ENCODE results near the gene IRGQ. TPM values are rescaled to one million over a fixed set of nuclear protein-coding genes. Genes with fewer than 3 reads are reported as not detected.
A peak's percentile ranks its signal among the peaks of the same experiment; 100 is the strongest.

Gene IRGQ
- 23.9 TPM for polyA plus RNA-seq (2013)

DNA sequence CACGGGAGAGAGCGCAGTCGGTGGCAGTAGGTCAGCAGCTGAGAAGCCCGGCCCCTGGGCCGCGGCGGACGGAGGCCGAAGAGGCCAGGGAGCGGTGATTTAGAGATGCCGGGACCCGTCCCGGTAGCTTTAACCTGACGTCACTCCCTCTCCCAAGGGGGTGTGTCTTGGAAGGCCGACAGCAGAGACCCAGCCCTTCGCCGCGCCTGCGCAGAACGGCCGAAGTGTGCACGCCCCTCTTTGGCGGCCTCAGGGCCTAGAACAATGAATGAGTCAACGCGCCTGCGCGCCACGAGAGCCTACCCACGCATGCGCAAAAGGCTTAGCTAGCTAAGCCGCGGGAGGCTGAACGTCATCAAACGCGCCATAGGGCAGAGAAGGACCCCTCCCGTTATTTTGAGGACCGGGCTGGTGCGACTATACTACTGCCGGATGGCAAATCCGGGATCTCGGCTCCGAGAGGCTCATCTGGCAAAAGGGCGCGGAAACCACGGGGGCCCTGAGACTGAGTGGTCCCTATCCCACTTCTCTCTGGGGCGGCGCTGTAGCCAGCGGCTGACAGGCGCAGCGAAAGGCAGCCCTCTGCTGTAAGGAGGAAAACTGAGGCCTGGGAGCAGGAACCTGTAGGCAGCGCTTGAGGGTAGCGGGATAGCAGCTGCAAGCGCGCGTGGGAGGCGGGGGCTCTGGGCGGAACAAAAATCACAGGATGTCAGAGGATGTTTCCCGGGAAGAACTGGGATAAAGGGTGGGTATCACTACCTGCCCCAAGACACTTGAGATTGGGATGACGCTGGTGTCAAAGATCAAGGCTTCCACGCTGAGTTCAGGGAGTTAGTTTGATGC is at the start of gene IRGQ, which contains the start of gene ZNF576:
TSS of gene IRGQ (minus strand) at position 136 of the 843 bp plus-strand sequence. CDS start 796 bp downstream, outside the sequence.
TSS of gene ZNF576 (plus strand) at position 597 of the 843 bp plus-strand sequence. CDS start 514 bp downstream, outside the sequence.
- CTCF ChIA-PET: interaction anchor here (1.0 to 14.7 kb wide), 10 partner anchors 9 to 72 kb away, joined by 3 to 247 read pairs (median 6); no protein-coding TSS in a partner anchor
- peak within 1 kb of the TSS; percentile 99 to 100 for H3K27ac ChIP-seq (ENCODE audit: insufficient read depth in 1 of 2, low read depth in 1 of 2, low read length in 2 of 2, poor library complexity in 1 of 2, severe bottlenecking in 2 of 2)
- WGBS (ENCODE audit: insufficient coverage): 0% methylated on average over 46 of the region's 60 CpGs
- DNase-seq: peak; percentile 99 to 100 (median 99)
- H3K9me3 ChIP-seq (ENCODE audit: control extremely low read depth in 1 of 5, control insufficient read depth in 4 of 5, insufficient read depth in 2 of 5, low read depth in 1 of 5, low read length in 4 of 5): no peaks in the 10 kb centered on the region
- H3K4me1 ChIP-seq (ENCODE audit: control extremely low read depth in 1 of 4, control insufficient read depth in 4 of 4, insufficient read depth in 4 of 4, low read length in 3 of 4): peaks cover 23 to 43% (median 36%) of the 10 kb centered on the region in 4 experiments
- POLR2A ChIA-PET: interaction anchor here (0.7 to 2.2 kb wide), 5 partner anchors 14 to 61 kb away, joined by 3 to 6 read pairs (median 3); partner anchors contain the start of genes PINLYP and XRCC1
- H3K27me3 ChIP-seq (replicated peaks in 2 of 5; ENCODE audit: control insufficient read depth in 4 of 5, insufficient read depth in 5 of 5, low read length in 4 of 5): no peaks in the 10 kb centered on the region
- H3K36me3 ChIP-seq (ENCODE audit: control insufficient read depth in 4 of 4, insufficient read depth in 4 of 4, low read length in 3 of 4): peaks cover 2 to 50% (median 34%) of the 10 kb centered on the region in 4 experiments
- H3K4me3 ChIP-seq (ENCODE audit: control insufficient read depth in 1 of 7, extremely low read depth in 1 of 7, insufficient read depth in 4 of 7, low read depth in 2 of 7, low read length in 6 of 7): peak within 1 kb of the TSS; percentile 74 to 98 (median 92)

GRCh38 chr19:43644181-43644580 is 48.2 kb upstream of the IRGQ start:
- Histone ChIP-seq H3K36me3 (ENCODE audit: control insufficient read depth in 4 of 4, insufficient read depth in 4 of 4, low read length in 3 of 4) (peaks cover 6 to 16% (median 7%) of the 10 kb centered on the region in 4 experiments), H3K4me1 (ENCODE audit: control extremely low read depth in 1 of 4, control insufficient read depth in 4 of 4, insufficient read depth in 4 of 4, low read length in 3 of 4) (peaks cover 0 to 11% (median 9%) of the 10 kb centered on the region in 4 experiments), H3K9me3 (ENCODE audit: control extremely low read depth in 1 of 5, control insufficient read depth in 4 of 5, insufficient read depth in 2 of 5, low read depth in 1 of 5, low read length in 4 of 5) (peaks cover 0 to 2% (median 0%) of the 10 kb centered on the region in 5 experiments), H3K27me3 (replicated peaks in 2 of 5; ENCODE audit: control insufficient read depth in 4 of 5, insufficient read depth in 5 of 5, low read length in 4 of 5) (peaks cover 0 to 23% (median 11%) of the 10 kb centered on the region in 5 experiments), H3K4me3 (ENCODE audit: control insufficient read depth in 1 of 7, extremely low read depth in 1 of 7, insufficient read depth in 4 of 7, low read depth in 2 of 7, low read length in 6 of 7) (no peak overlapping the region), H3K27ac (ENCODE audit: insufficient read depth in 1 of 2, low read depth in 1 of 2, low read length in 2 of 2, poor library complexity in 1 of 2, severe bottlenecking in 2 of 2) (no peak overlapping the region)
- ChIA-PET POLR2A (no interaction called here), CTCF (interaction anchor here (1.3 kb wide), 1 partner anchor 120 kb away, joined by 3 read pairs; no protein-coding TSS in a partner anchor)
- 86% methylated on average over 9 of the region's 13 CpGs for WGBS (ENCODE audit: insufficient coverage)
- no peak for DNase-seq

GRCh38 chr19:43643326-43643725 is 47.4 kb upstream of the IRGQ start:
- H3K27me3 ChIP-seq (replicated peaks in 2 of 5; ENCODE audit: control insufficient read depth in 4 of 5, insufficient read depth in 5 of 5, low read length in 4 of 5): peaks cover 0 to 31% (median 18%) of the 10 kb centered on the region in 5 experiments
- H3K4me3 ChIP-seq (ENCODE audit: control insufficient read depth in 1 of 7, extremely low read depth in 1 of 7, insufficient read depth in 4 of 7, low read depth in 2 of 7, low read length in 6 of 7): no peak overlapping the region
- peaks cover 0 to 2% (median 0%) of the 10 kb centered on the region in 5 experiments for H3K9me3 ChIP-seq (ENCODE audit: control extremely low read depth in 1 of 5, control insufficient read depth in 4 of 5, insufficient read depth in 2 of 5, low read depth in 1 of 5, low read length in 4 of 5)
- no peak for DNase-seq
- H3K36me3 ChIP-seq (ENCODE audit: control insufficient read depth in 4 of 4, insufficient read depth in 4 of 4, low read length in 3 of 4): peaks cover 0 to 11% (median 6%) of the 10 kb centered on the region in 4 experiments
- WGBS (ENCODE audit: insufficient coverage): no CpG with 5 or more reads among the region's 3 CpGs
- ChIA-PET POLR2A (no interaction called here), CTCF (interaction anchor here (1.3 kb wide), 2 partner anchors 43 to 119 kb away, joined by 3 read pairs; no protein-coding TSS in a partner anchor)
- H3K4me1 ChIP-seq (ENCODE audit: control extremely low read depth in 1 of 4, control insufficient read depth in 4 of 4, insufficient read depth in 4 of 4, low read length in 3 of 4): peaks cover 0 to 13% (median 10%) of the 10 kb centered on the region in 4 experiments
- no peak overlapping the region for H3K27ac ChIP-seq (ENCODE audit: insufficient read depth in 1 of 2, low read depth in 1 of 2, low read length in 2 of 2, poor library complexity in 1 of 2, severe bottlenecking in 2 of 2)

GRCh38 chr19:43642531-43642930 is 46.6 kb upstream of the IRGQ start:
- H3K27me3 ChIP-seq (replicated peaks in 2 of 5; ENCODE audit: control insufficient read depth in 4 of 5, insufficient read depth in 5 of 5, low read length in 4 of 5): peaks cover 5 to 39% (median 22%) of the 10 kb centered on the region in 5 experiments
- H3K4me1 ChIP-seq (ENCODE audit: control extremely low read depth in 1 of 4, control insufficient read depth in 4 of 4, insufficient read depth in 4 of 4, low read length in 3 of 4): peaks cover 0 to 13% (median 10%) of the 10 kb centered on the region in 4 experiments
- peaks cover 0 to 2% (median 0%) of the 10 kb centered on the region in 5 experiments for H3K9me3 ChIP-seq (ENCODE audit: control extremely low read depth in 1 of 5, control insufficient read depth in 4 of 5, insufficient read depth in 2 of 5, low read depth in 1 of 5, low read length in 4 of 5)
- ChIA-PET CTCF (interaction anchor here (1.3 to 2.5 kb wide), 2 partner anchors 10 to 43 kb away, joined by 3 to 6 read pairs; no protein-coding TSS in a partner anchor), POLR2A (no interaction called here)
- DNase-seq: no peak
- H3K36me3 ChIP-seq (ENCODE audit: control insufficient read depth in 4 of 4, insufficient read depth in 4 of 4, low read length in 3 of 4): peaks cover 0 to 8% (median 4%) of the 10 kb centered on the region in 4 experiments
- 89% methylated on average over 3 of the region's 4 CpGs for WGBS (ENCODE audit: insufficient coverage)
- no peak overlapping the region for H3K27ac ChIP-seq (ENCODE audit: insufficient read depth in 1 of 2, low read depth in 1 of 2, low read length in 2 of 2, poor library complexity in 1 of 2, severe bottlenecking in 2 of 2)
- no peak overlapping the region for H3K4me3 ChIP-seq (ENCODE audit: control insufficient read depth in 1 of 7, extremely low read depth in 1 of 7, insufficient read depth in 4 of 7, low read depth in 2 of 7, low read length in 6 of 7)

DNA sequence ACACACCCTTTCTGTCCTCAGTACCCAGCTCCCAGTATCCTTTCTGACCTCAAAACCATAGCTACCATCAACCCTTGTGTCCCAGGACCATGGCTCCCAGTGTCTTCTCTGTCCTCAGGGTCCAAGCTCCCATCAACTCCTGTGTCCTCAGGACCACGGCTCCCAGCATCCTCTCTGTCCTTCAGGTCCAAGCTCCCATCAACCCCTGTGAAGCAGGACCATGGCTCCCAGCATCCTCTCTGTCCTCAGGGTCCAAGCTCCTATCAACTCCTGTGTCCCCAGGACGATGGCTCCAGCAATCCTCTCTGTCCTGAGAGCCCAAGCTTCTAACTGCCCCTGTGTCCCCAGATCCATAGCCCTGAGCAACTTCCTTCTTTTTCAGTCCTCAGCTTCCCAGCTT is 45.4 kb upstream of the IRGQ start:
- POLR2A ChIA-PET: no interaction called here
- peaks cover 5 to 47% (median 30%) of the 10 kb centered on the region in 5 experiments for H3K27me3 ChIP-seq (replicated peaks in 2 of 5; ENCODE audit: control insufficient read depth in 4 of 5, insufficient read depth in 5 of 5, low read length in 4 of 5)
- H3K4me3 ChIP-seq (ENCODE audit: control insufficient read depth in 1 of 7, extremely low read depth in 1 of 7, insufficient read depth in 4 of 7, low read depth in 2 of 7, low read length in 6 of 7): no peak overlapping the region
- CTCF ChIA-PET: interaction anchor here (1.0 to 2.5 kb wide), 6 partner anchors 9 to 86 kb away, joined by 3 to 6 read pairs (median 4); no protein-coding TSS in a partner anchor
- peaks cover 0 to 2% (median 0%) of the 10 kb centered on the region in 5 experiments for H3K9me3 ChIP-seq (ENCODE audit: control extremely low read depth in 1 of 5, control insufficient read depth in 4 of 5, insufficient read depth in 2 of 5, low read depth in 1 of 5, low read length in 4 of 5)
- peaks cover 0 to 2% (median under 1%) of the 10 kb centered on the region in 4 experiments for H3K36me3 ChIP-seq (ENCODE audit: control insufficient read depth in 4 of 4, insufficient read depth in 4 of 4, low read length in 3 of 4)
- H3K27ac ChIP-seq (ENCODE audit: insufficient read depth in 1 of 2, low read depth in 1 of 2, low read length in 2 of 2, poor library complexity in 1 of 2, severe bottlenecking in 2 of 2): no peak overlapping the region
- H3K4me1 ChIP-seq (ENCODE audit: control extremely low read depth in 1 of 4, control insufficient read depth in 4 of 4, insufficient read depth in 4 of 4, low read length in 3 of 4): peaks cover 0 to 15% (median 10%) of the 10 kb centered on the region in 4 experiments
- 94% methylated on average over 2 of the region's 2 CpGs for WGBS (ENCODE audit: insufficient coverage)
- no peak for DNase-seq

GRCh38 chr19:43640424-43640757 is 44.5 kb upstream of the IRGQ start:
- no CpG with 5 or more reads among the region's 9 CpGs for WGBS (ENCODE audit: insufficient coverage)
- ChIA-PET POLR2A (no interaction called here), CTCF (interaction anchor here (1.3 kb wide), 1 partner anchor 10 kb away, joined by 4 read pairs; no protein-coding TSS in a partner anchor)
- Histone ChIP-seq H3K27me3 (replicated peaks in 2 of 5; ENCODE audit: control insufficient read depth in 4 of 5, insufficient read depth in 5 of 5, low read length in 4 of 5) (peaks cover 5 to 53% (median 32%) of the 10 kb centered on the region in 5 experiments), H3K4me1 (ENCODE audit: control extremely low read depth in 1 of 4, control insufficient read depth in 4 of 4, insufficient read depth in 4 of 4, low read length in 3 of 4) (peaks cover 0 to 15% (median 10%) of the 10 kb centered on the region in 4 experiments), H3K27ac (ENCODE audit: insufficient read depth in 1 of 2, low read depth in 1 of 2, low read length in 2 of 2, poor library complexity in 1 of 2, severe bottlenecking in 2 of 2) (no peak overlapping the region), H3K36me3 (ENCODE audit: control insufficient read depth in 4 of 4, insufficient read depth in 4 of 4, low read length in 3 of 4) (no peaks in the 10 kb centered on the region), H3K9me3 (ENCODE audit: control extremely low read depth in 1 of 5, control insufficient read depth in 4 of 5, insufficient read depth in 2 of 5, low read depth in 1 of 5, low read length in 4 of 5) (no peaks in the 10 kb centered on the region), H3K4me3 (ENCODE audit: control insufficient read depth in 1 of 7, extremely low read depth in 1 of 7, insufficient read depth in 4 of 7, low read depth in 2 of 7, low read length in 6 of 7) (peak overlapping the region in 6 of 7 experiments; percentile 26 to 70 (median 51))
- no peak for DNase-seq
